GM23338 (cell line): Measurements from ENCODE around the gene THSD4. TPM values are rescaled to one million over a fixed set of nuclear protein-coding genes. Genes with fewer than 3 reads are reported as not detected.

Experiments used
- ATAC-seq: fragments of 200-7000 bp; cut with Tn5 transposase; 3 replicates; pipeline ENCODE4 v1.9.1; 2020
- DNase-seq: peaks from one replicate; pipeline ENCODE4 v3.0.0-alpha.2; 2015; ENCODE audit warnings: low spot score
- H2AFZ ChIP-seq: fragments of 200-600 bp; sonication (generic); 2 replicates; pipeline ENCODE4 v1.8.0; 2016; ENCODE audit warnings: antibody characterized with exemption, mild to moderate bottlenecking, moderate library complexity
- H3F3A ChIP-seq: fragments of 200-600 bp; sonication (generic); replicated peaks from 2 replicates; pipeline ENCODE4 v1.8.0; 2017; ENCODE audit warnings: antibody characterized with exemption, mixed run types, low read depth
- H3K27ac ChIP-seq: fragments of 200-600 bp; sonication (generic); 2 replicates; pipeline ENCODE4 v1.6.1; 2016; ENCODE audit warnings: low read depth
- H3K27me3 ChIP-seq: fragments of 200-600 bp; sonication (generic); 2 replicates; pipeline ENCODE4 v1.8.0; 2016; ENCODE audit warnings: mild to moderate bottlenecking, mixed run types, moderate library complexity; ENCODE audit not compliant: insufficient read depth
- H3K36me3 ChIP-seq: fragments of 200-600 bp; sonication (generic); 2 replicates; pipeline ENCODE4 v1.8.0; 2016; ENCODE audit warnings: mild to moderate bottlenecking; ENCODE audit not compliant: insufficient read depth
- H3K4me1 ChIP-seq: fragments of 200-600 bp; sonication (generic); 2 replicates; pipeline ENCODE4 v1.8.0; 2016; ENCODE audit warnings: mild to moderate bottlenecking, moderate library complexity; ENCODE audit not compliant: insufficient read depth
- H3K4me2 ChIP-seq: fragments of 200-600 bp; sonication (generic); 2 replicates; pipeline ENCODE4 v1.7.1; 2017; ENCODE audit warnings: mixed run types
- H3K4me3 ChIP-seq: fragments of 200-600 bp; sonication (generic); 2 replicates; pipeline ENCODE4 v1.6.1; 2016; ENCODE audit warnings: mixed run types
- H3K79me2 ChIP-seq: fragments of 200-600 bp; sonication (generic); replicated peaks from 2 replicates; pipeline ENCODE4 v1.8.0; 2017; ENCODE audit warnings: mild to moderate bottlenecking; ENCODE audit not compliant: insufficient read depth
- H3K9me2 ChIP-seq: fragments of 200-600 bp; sonication (generic); 2 replicates; pipeline ENCODE4 v1.8.0; 2017; ENCODE audit not compliant: insufficient read depth
- H4K20me1 ChIP-seq: fragments of 200-600 bp; sonication (generic); replicated peaks from 2 replicates; pipeline ENCODE4 v1.8.0; 2017; ENCODE audit warnings: mild to moderate bottlenecking; ENCODE audit not compliant: insufficient read depth
- H3K27ac Mint-ChIP-seq: 2 replicates; pipeline ENCODE4 v1.8.0; 2020; ENCODE audit warnings: inconsistent platforms, mild to moderate bottlenecking, moderate library complexity, mixed read lengths
- H3K27me3 Mint-ChIP-seq: 3 replicates; pipeline ENCODE4 v1.8.0; 2022; ENCODE audit warnings: low read depth, mild to moderate bottlenecking, moderate library complexity, mixed read lengths, inconsistent platforms; ENCODE audit not compliant: insufficient read depth, poor library complexity
- H3K36me3 Mint-ChIP-seq: 3 replicates; pipeline ENCODE4 v1.8.0; 2021; ENCODE audit warnings: low read depth, mild to moderate bottlenecking, inconsistent platforms, moderate library complexity, mixed read lengths
- H3K4me1 Mint-ChIP-seq: 3 replicates; pipeline ENCODE4 v1.8.0; 2020; ENCODE audit warnings: mild to moderate bottlenecking, inconsistent platforms, mixed read lengths
- H3K4me3 Mint-ChIP-seq: 3 replicates; pipeline ENCODE4 v1.8.0; 2021; ENCODE audit warnings: moderate library complexity, mild to moderate bottlenecking, inconsistent platforms, mixed read lengths
- H3K9me3 Mint-ChIP-seq: 3 replicates; pipeline ENCODE4 v1.8.0; 2020; ENCODE audit warnings: moderate library complexity, mild to moderate bottlenecking, inconsistent platforms, mixed read lengths
- CREB1 ChIP-seq: fragments of 250-450 bp; sonication (Bioruptor Pico); IDR thresholded peaks from 2 replicates; pipeline ENCODE4 v1.5.0; 2020; ENCODE audit warnings: low read depth, mild to moderate bottlenecking, moderate library complexity
- EZH2phosphoT487 ChIP-seq: fragments of 200-600 bp; sonication (generic); IDR thresholded peaks from one replicate; pipeline ENCODE4 v1.8.1; 2018; ENCODE audit warnings: antibody characterized with exemption; ENCODE audit not compliant: unreplicated experiment
- JUNB ChIP-seq: IDR thresholded peaks from one replicate; pipeline ENCODE4 v1.6.1; 2016; ENCODE audit warnings: antibody characterized with exemption; ENCODE audit not compliant: unreplicated experiment
- NANOG ChIP-seq: IDR thresholded peaks from 2 replicates; pipeline ENCODE4 v1.6.1; 2016; ENCODE audit warnings: antibody characterized with exemption, borderline replicate concordance
- POLR2AphosphoS5 ChIP-seq: IDR thresholded peaks from 2 replicates; pipeline ENCODE4 v1.6.1; 2016; ENCODE audit warnings: antibody characterized with exemption, low read depth
- STAT1 ChIP-seq: IDR thresholded peaks from one replicate; pipeline ENCODE4 v1.6.1; 2016; ENCODE audit warnings: antibody characterized with exemption; ENCODE audit not compliant: unreplicated experiment
- ZNF114 ChIP-seq: fragments of 250-450 bp; sonication (Bioruptor Pico); IDR thresholded peaks from 2 replicates; pipeline ENCODE4 v1.5.0; 2020; ENCODE audit warnings: mild to moderate bottlenecking, moderate library complexity
- polyA plus RNA-seq: library from polyadenylated mRNA; unstranded; fragments of >200 nt; fragmentation: Nextera tagmentation; extraction: Ambion mirVana; gene quantifications from 2 replicates; pipeline ENCODE4 v1.2.1, GENCODE V29; 2016
- total RNA-seq: library from RNA; depleted of rRNA; stranded (reverse); fragments of >200 nt; shearing (Covaris generic); gene quantifications from 2 replicates; pipeline ENCODE4 v1.2.3, GENCODE V29; 2014
- TF ChIP-seq, protein P1 (sequence below), 2 experiments: fragments of 200-600 bp in 1 of 2; sonication (generic) in 1 of 2; conservative IDR thresholded peaks; 2 replicates each; pipeline versions ENCODE4 v1.5.1 to v1.6.1; 2016 to 2017; ENCODE audit warnings: antibody characterized with exemption in 2 of 2, low read depth in 2 of 2, mild to moderate bottlenecking in 2 of 2, moderate library complexity in 1 of 2
- TF ChIP-seq, protein P2 (sequence below): IDR thresholded peaks from one replicate; pipeline ENCODE4 v1.6.1; 2018; ENCODE audit warnings: antibody characterized with exemption; ENCODE audit not compliant: unreplicated experiment

Gene THSD4
- total and polyA plus RNA-seq, 2 experiments from 2014 or later: 2.0 to 7.4 TPM

DNA sequence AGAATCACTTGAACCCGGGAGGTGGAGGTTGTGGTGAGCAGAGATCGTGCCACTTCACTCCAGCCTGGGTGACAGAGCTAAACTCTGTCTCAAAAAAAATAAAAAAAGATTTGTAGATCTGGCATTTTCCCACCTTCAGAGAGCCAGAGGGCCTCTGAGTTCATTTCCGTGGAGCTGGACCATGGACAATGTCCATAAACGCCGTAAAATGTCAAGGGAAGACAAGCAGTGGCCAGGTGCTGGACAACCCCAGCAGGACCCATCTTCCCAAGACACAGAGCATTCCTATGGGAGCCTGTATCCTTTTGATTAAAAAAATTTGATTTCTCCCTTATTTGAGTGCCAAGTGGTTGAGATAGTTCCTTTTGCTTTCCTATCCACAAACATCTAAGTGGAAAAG is 627.7 kb downstream of the THSD4 start:
- Mint-ChIP-seq H3K9me3 (no peaks in the 10 kb centered on the region), H3K36me3 (no peaks in the 10 kb centered on the region), H3K4me3 (no peak overlapping the region), H3K27ac (no peak overlapping the region), H3K27me3 (peaks cover 5% of the 10 kb centered on the region), H3K4me1 (no peaks in the 10 kb centered on the region)
- no peaks in the 10 kb centered on the region for H3K4me1 ChIP-seq
- H3K9me2 ChIP-seq: no peaks in the 10 kb centered on the region
- no peaks in the 10 kb centered on the region for H3K27me3 ChIP-seq
- DNase-seq (no peak), ATAC-seq (no peak)
- no peaks in the 10 kb centered on the region for H3K36me3 ChIP-seq
- no peaks in the 10 kb centered on the region for H4K20me1 ChIP-seq
- H3F3A ChIP-seq: no peaks in the 10 kb centered on the region
- H3K27ac ChIP-seq: no peak overlapping the region
- H3K79me2 ChIP-seq: no peaks in the 10 kb centered on the region
- H3K4me3 ChIP-seq: no peak overlapping the region
- no peak overlapping the region for H2AFZ ChIP-seq
- TF ChIP-seq CREB1 (CRISPR knock-in tag): no peak
- TF ChIP-seq EZH2phosphoT487: no peak
- TF ChIP-seq ZNF114 (CRISPR knock-in tag): no peak
- no peak for TF ChIP-seq STAT1
- no peak for TF ChIP-seq NANOG
- no peak for TF ChIP-seq POLR2AphosphoS5
- no peak overlapping the region for H3K4me2 ChIP-seq

DNA sequence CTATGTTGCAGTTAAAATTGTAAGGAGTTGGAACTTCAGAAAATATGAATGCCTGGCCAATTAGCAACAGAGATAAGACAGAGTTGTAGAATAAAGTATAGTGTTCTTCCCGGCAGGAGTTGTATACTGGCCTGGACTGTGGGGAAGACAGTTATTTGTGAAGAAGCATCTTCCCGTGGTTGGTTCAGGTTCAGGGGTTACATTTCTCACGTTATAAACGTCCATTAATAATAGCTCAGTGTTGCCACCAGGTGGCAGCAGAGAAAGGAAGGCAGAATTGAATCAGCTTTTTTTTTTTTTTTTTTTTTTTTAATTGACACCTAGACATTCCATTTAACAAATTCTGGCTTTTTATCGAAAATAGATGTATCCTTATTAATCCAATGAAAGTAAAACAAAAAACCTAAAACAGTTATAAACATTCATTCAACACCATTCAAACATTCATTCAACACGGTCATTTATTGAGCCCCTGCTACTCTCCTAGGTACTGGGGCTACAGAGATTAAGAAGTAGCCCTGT is 628.7 kb downstream of the THSD4 start:
- peak; percentile 70 for ATAC-seq
- H3K4me1 Mint-ChIP-seq: no peaks in the 10 kb centered on the region

DNA sequence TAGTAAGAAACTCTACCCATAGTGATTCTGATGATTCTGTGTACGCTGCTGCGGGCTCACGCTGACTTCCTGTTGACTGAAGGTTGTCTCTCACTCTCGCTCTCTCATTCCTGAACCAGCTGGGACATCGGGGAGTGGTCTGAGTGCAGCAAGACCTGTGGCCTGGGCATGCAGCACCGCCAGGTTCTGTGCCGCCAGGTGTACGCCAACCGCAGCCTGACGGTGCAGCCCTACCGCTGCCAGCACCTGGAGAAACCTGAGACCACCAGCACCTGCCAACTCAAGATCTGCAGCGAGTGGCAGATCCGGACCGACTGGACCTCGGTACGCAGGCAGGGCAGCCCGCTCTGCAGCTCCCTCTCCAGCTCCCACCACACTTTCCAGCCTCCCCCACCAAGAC is 631.4 kb downstream of the THSD4 start:
- Histone ChIP-seq H3K27me3 (no peaks in the 10 kb centered on the region), H3K79me2 (no peaks in the 10 kb centered on the region), H3K9me2 (no peaks in the 10 kb centered on the region), H3K4me2 (no peak overlapping the region), H3K36me3 (no peaks in the 10 kb centered on the region), H2AFZ (no peak overlapping the region), H4K20me1 (no peaks in the 10 kb centered on the region), H3K4me1 (no peaks in the 10 kb centered on the region), H3K4me3 (no peak overlapping the region), H3F3A (no peaks in the 10 kb centered on the region), H3K27ac (no peak overlapping the region)
- Mint-ChIP-seq H3K36me3 (no peaks in the 10 kb centered on the region), H3K9me3 (no peaks in the 10 kb centered on the region), H3K4me3 (no peak overlapping the region), H3K27me3 (peaks cover 9% of the 10 kb centered on the region), H3K27ac (no peak overlapping the region; the same call in 1 of the 2 replicates), H3K4me1 (no peaks in the 10 kb centered on the region)
- ATAC-seq (no peak), DNase-seq (peak; percentile 22)
- TF ChIP-seq JUNB: no peak
- no peak for TF ChIP-seq ZNF114 (CRISPR knock-in tag)
- TF ChIP-seq CREB1 (CRISPR knock-in tag): no peak
- TF ChIP-seq POLR2AphosphoS5: no peak
- no peak for TF ChIP-seq NANOG
- TF ChIP-seq, protein P1, sequence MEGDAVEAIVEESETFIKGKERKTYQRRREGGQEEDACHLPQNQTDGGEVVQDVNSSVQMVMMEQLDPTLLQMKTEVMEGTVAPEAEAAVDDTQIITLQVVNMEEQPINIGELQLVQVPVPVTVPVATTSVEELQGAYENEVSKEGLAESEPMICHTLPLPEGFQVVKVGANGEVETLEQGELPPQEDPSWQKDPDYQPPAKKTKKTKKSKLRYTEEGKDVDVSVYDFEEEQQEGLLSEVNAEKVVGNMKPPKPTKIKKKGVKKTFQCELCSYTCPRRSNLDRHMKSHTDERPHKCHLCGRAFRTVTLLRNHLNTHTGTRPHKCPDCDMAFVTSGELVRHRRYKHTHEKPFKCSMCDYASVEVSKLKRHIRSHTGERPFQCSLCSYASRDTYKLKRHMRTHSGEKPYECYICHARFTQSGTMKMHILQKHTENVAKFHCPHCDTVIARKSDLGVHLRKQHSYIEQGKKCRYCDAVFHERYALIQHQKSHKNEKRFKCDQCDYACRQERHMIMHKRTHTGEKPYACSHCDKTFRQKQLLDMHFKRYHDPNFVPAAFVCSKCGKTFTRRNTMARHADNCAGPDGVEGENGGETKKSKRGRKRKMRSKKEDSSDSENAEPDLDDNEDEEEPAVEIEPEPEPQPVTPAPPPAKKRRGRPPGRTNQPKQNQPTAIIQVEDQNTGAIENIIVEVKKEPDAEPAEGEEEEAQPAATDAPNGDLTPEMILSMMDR (conservative IDR thresholded peaks at IDR 0.05; ENCODE audit: low read depth in 2 of 2): no peak
- TF ChIP-seq, protein P2, sequence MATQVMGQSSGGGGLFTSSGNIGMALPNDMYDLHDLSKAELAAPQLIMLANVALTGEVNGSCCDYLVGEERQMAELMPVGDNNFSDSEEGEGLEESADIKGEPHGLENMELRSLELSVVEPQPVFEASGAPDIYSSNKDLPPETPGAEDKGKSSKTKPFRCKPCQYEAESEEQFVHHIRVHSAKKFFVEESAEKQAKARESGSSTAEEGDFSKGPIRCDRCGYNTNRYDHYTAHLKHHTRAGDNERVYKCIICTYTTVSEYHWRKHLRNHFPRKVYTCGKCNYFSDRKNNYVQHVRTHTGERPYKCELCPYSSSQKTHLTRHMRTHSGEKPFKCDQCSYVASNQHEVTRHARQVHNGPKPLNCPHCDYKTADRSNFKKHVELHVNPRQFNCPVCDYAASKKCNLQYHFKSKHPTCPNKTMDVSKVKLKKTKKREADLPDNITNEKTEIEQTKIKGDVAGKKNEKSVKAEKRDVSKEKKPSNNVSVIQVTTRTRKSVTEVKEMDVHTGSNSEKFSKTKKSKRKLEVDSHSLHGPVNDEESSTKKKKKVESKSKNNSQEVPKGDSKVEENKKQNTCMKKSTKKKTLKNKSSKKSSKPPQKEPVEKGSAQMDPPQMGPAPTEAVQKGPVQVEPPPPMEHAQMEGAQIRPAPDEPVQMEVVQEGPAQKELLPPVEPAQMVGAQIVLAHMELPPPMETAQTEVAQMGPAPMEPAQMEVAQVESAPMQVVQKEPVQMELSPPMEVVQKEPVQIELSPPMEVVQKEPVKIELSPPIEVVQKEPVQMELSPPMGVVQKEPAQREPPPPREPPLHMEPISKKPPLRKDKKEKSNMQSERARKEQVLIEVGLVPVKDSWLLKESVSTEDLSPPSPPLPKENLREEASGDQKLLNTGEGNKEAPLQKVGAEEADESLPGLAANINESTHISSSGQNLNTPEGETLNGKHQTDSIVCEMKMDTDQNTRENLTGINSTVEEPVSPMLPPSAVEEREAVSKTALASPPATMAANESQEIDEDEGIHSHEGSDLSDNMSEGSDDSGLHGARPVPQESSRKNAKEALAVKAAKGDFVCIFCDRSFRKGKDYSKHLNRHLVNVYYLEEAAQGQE: no peak

More for the DNA sequence above, 628.7 kb downstream of the THSD4 start:
- Mint-ChIP-seq H3K27ac (no peak overlapping the region), H3K27me3 (peaks cover 6% of the 10 kb centered on the region), H3K9me3 (no peaks in the 10 kb centered on the region), H3K36me3 (no peaks in the 10 kb centered on the region), H3K4me3 (no peak overlapping the region)
- Histone ChIP-seq H3K36me3 (no peaks in the 10 kb centered on the region), H4K20me1 (no peaks in the 10 kb centered on the region), H3K4me2 (no peak overlapping the region), H3K27ac (no peak overlapping the region), H3K4me3 (no peak overlapping the region), H2AFZ (no peak overlapping the region), H3K27me3 (no peaks in the 10 kb centered on the region), H3K79me2 (no peaks in the 10 kb centered on the region), H3K4me1 (no peaks in the 10 kb centered on the region), H3K9me2 (no peaks in the 10 kb centered on the region), H3F3A (no peaks in the 10 kb centered on the region)
- peak; percentile 79 for DNase-seq
- TF ChIP-seq STAT1 (no peak), JUNB (no peak)
- TF ChIP-seq, protein P1 (conservative IDR thresholded peaks at IDR 0.05; ENCODE audit: low read depth in 2 of 2): peak; percentile 66 to 82
